Prostate gland (tissue), 2 donors: ENCODE results near the gene GLYATL1.

Source experiments
- CTCF ChIP-seq, 4 experiments: fragments of 200-600 bp in 2 of 4; fragments of 450-650 bp in 2 of 4; sonication (generic) in 2 of 4; IDR thresholded peaks; 1 replicate in 3 of 4; 2 replicates in 1 of 4; pipeline ENCODE4 v1.5.1; 2016 to 2019; ENCODE audit warnings: antibody characterized with exemption in 4 of 4, mild to moderate bottlenecking in 2 of 4, moderate library complexity in 2 of 4
- POLR2A ChIP-seq: fragments of 450-650 bp; IDR thresholded peaks from one replicate; pipeline ENCODE4 v1.6.1; 2016; ENCODE audit warnings: antibody characterized with exemption, mild to moderate bottlenecking
- POLR2AphosphoS5 ChIP-seq: sonication (generic); formaldehyde crosslinking; IDR thresholded peaks from one replicate; pipeline ENCODE4 v1.6.1; 2017; ENCODE audit warnings: antibody characterized with exemption

DNA sequence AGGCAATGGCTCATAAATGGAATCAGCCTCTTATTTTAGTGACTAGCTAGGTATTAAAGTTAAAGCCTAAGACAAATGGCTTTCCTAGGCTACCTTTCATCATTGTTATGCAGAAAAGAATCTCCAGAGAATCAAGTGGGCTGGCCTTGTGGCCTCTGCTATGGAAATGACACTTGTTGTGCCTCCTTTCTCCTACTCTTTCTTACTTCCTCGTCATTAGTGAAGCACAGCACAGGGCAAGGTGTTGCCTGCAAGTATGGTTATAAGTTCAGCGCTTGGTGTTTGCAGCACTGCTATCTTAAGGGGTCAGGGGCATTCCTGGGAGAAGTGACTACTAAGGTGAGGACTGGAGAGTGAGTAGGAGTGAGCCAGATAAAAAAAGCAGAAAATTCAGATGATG lies 45.4 kb upstream of the GLYATL1 start:
- no peak for TF ChIP-seq CTCF (IDR thresholded peaks at IDR 0.05)
- TF ChIP-seq POLR2A, result no peak
- no peak for TF ChIP-seq POLR2AphosphoS5
